ENCODE measurements around the gene XAB2.
A peak's percentile ranks its signal among the peaks of the same experiment; 100 is the strongest.

XAB2 gene

GRCh38 chr19:7672522-7672921 is 43.2 kb upstream of the XAB2 start:
- H3K4me3 ChIP-seq (ENCODE audit: low read depth, low read length), result no peak overlapping the region
- no peak for TF ChIP-seq CTCF (IDR thresholded peaks at IDR 0.05; ENCODE audit: insufficient read depth, low read length, missing control alignments)
- CTCF ChIA-PET, result interaction anchor here (4.8 to 7.7 kb wide), 2 partner anchors 8 to 20 kb away, joined by 33 to 47 read pairs; partner anchors contain the start of gene TRAPPC5
- POLR2A ChIA-PET, result no interaction called here
- DNase-seq (ENCODE audit: low read depth, low spot score), result no peak

- CTCF ChIA-PET, result interaction anchor here (1.2 to 7.7 kb wide), 3 partner anchors 10 to 103 kb away, joined by 3 to 47 read pairs (median 33); partner anchors contain the start of gene TRAPPC5
- no peak overlapping the region for H3K4me3 ChIP-seq (ENCODE audit: low read depth, low read length)
- no peak for TF ChIP-seq CTCF (IDR thresholded peaks at IDR 0.05; ENCODE audit: insufficient read depth, low read length, missing control alignments)
- no peak for DNase-seq (ENCODE audit: low read depth, low spot score)
- POLR2A ChIA-PET, result no interaction called here
Observed at GRCh38 chr19:7670790-7671189, 41.4 kb upstream of the XAB2 start.

GRCh38 chr19:7670150-7670783 is 40.9 kb upstream of the XAB2 start:
- ChIA-PET CTCF (interaction anchor here (4.8 to 7.7 kb wide), 2 partner anchors 10 to 18 kb away, joined by 33 to 47 read pairs; partner anchors contain the start of gene TRAPPC5), POLR2A (no interaction called here)
- no peak overlapping the region; the same call in 1 of the 2 replicates for H3K4me3 ChIP-seq (ENCODE audit: low read depth, low read length)
- TF ChIP-seq CTCF (IDR thresholded peaks at IDR 0.05; ENCODE audit: insufficient read depth, low read length, missing control alignments), result no peak
- no peak for DNase-seq (ENCODE audit: low read depth, low spot score)

- TF ChIP-seq CTCF (IDR thresholded peaks at IDR 0.05; ENCODE audit: insufficient read depth, low read length, missing control alignments), result no peak
- no peak overlapping the region for H3K4me3 ChIP-seq (ENCODE audit: low read depth, low read length)
- ChIA-PET POLR2A (no interaction called here), CTCF (interaction anchor here (4.8 to 7.7 kb wide), 2 partner anchors 11 to 17 kb away, joined by 33 to 47 read pairs; partner anchors contain the start of gene TRAPPC5)
- DNase-seq (ENCODE audit: low read depth, low spot score), result no peak
Observed at GRCh38 chr19:7669641-7670040, 40.3 kb upstream of the XAB2 start.

- CTCF ChIA-PET, result interaction anchor here (1.7 to 7.7 kb wide), 3 partner anchors 10 to 16 kb away, joined by 3 to 47 read pairs (median 33); partner anchors contain the start of gene TRAPPC5
- POLR2A ChIA-PET, result no interaction called here
- DNase-seq (ENCODE audit: low read depth, low spot score), result no peak
- H3K4me3 ChIP-seq (ENCODE audit: low read depth, low read length), result no peak within 1 kb of the TSS
- TF ChIP-seq CTCF (IDR thresholded peaks at IDR 0.05; ENCODE audit: insufficient read depth, low read length, missing control alignments), result no peak
Observed at GRCh38 chr19:7668842-7669241, 39.5 kb upstream of the XAB2 start, which contains the start of gene RETN. TSS of gene RETN (plus strand) at chr19:7669049. CDS start at chr19:7669327, 278 bp downstream.

- peak; percentile 37 for DNase-seq (ENCODE audit: low read depth, low spot score)
- no peak for TF ChIP-seq CTCF (IDR thresholded peaks at IDR 0.05; ENCODE audit: insufficient read depth, low read length, missing control alignments)
- ChIA-PET POLR2A (interaction anchor here (0.7 kb wide), 1 partner anchor 92 kb away, joined by 3 read pairs; no protein-coding TSS in a partner anchor), CTCF (interaction anchor here (1.4 to 3.2 kb wide), 3 partner anchors 13 to 135 kb away, joined by 7 to 22 read pairs (median 13); partner anchors contain the start of gene TRAPPC5)
- no peak overlapping the region for H3K4me3 ChIP-seq (ENCODE audit: low read depth, low read length)
Observed at GRCh38 chr19:7665076-7665475, 35.7 kb upstream of the XAB2 start.

Data from AG04449 (cell line).